Measurements from ENCODE around the gene C2orf78. TPM values are rescaled to one million over a fixed set of nuclear protein-coding genes. Genes with fewer than 3 reads are reported as not detected.
A peak's percentile ranks its signal among the peaks of the same experiment; 100 is the strongest.

C2orf78 gene
- total and polyA plus RNA-seq, 9 of the 15 experiments (the other 6 are each of a cell fraction or from before 2014, with no cell fraction given) = 0.04 to 0.28 (median 0.20) TPM

- Histone ChIP-seq H4K20me1 (replicated peaks; ENCODE audit: control insufficient read depth, insufficient read depth, low read length) (no peaks in the 10 kb centered on the region), H3K36me3 (ENCODE audit: control insufficient read depth, insufficient read depth, low read length) (peaks cover 64% of the 10 kb centered on the region), H3K79me2 (ENCODE audit: control insufficient read depth, insufficient read depth, low read length) (no peaks in the 10 kb centered on the region), H3K27ac (ENCODE audit: extremely low read depth, low read depth, low read length) (no peak overlapping the region), H3K4me2 (ENCODE audit: insufficient read depth, low read length) (no peak overlapping the region), H3K4me3 (no peak overlapping the region), H3K9me1 (ENCODE audit: control insufficient read depth, insufficient read depth, low read length) (no peaks in the 10 kb centered on the region), H2AFZ (ENCODE audit: low read depth, low read length) (no peak overlapping the region), H3K9ac (ENCODE audit: insufficient read depth in 1 of 2, low read depth in 2 of 2, low read length in 2 of 2) (no peak overlapping the region), H3K4me1 (replicated peaks in 1 of 2; ENCODE audit: control insufficient read depth in 2 of 2, insufficient read depth in 2 of 2, low read length in 2 of 2) (no peaks in the 10 kb centered on the region), H3K27me3 (ENCODE audit: control insufficient read depth in 2 of 2, insufficient read depth in 2 of 2, low read length in 2 of 2) (no peaks in the 10 kb centered on the region), H3K9me3 (replicated peaks; ENCODE audit: control insufficient read depth, insufficient read depth, low read depth, low read length) (no peaks in the 10 kb centered on the region)
- BruUV-seq (replicated peaks) = no TSS peak
- FAIRE-seq (no peak), DNase-seq (ENCODE audit: extremely low read depth in 1 of 4, low spot score in 3 of 4) (peak in 1 of 4 experiments; percentile 19), ATAC-seq (no peak)
- ChIA-PET CTCF (ENCODE audit: low intra/inter-chr PET ratio) (no interaction called here), POLR2A (interaction anchor here (0.7 to 1.4 kb wide), 3 partner anchors 9 to 347 kb away, joined by 3 to 4 read pairs (median 4); no protein-coding TSS in a partner anchor)
- intact Hi-C loops (cut with micrococcal nuclease) = loop anchor here (10.0 kb wide), 1 partner anchor 78 kb away; no protein-coding TSS in a partner anchor
- in situ Hi-C loops (cut with MboI) = no loop called here
- TF ChIP-seq POLR2AphosphoS2 (IDR thresholded peaks at IDR 0.05; ENCODE audit: low read length) (no peak), CCAR2 (IDR thresholded peaks at IDR 0.05; ENCODE audit: low read depth, low read length) (no peak), TCF3 (CRISPR knock-in tag; IDR thresholded peaks at IDR 0.05) (peak; percentile 69), RERE (CRISPR knock-in tag; IDR thresholded peaks at IDR 0.05; ENCODE audit: borderline replicate concordance) (no peak), CTCF (IDR thresholded peaks at IDR 0.05 in 2 of 3, conservative IDR thresholded peaks at IDR 0.05 in 1 of 3; ENCODE audit: insufficient read depth in 2 of 3, low read depth in 1 of 3, low read length in 3 of 3) (0 out of 6 replicates have a peak, but pooled peaks of 1 of the 3 experiments have one; percentile 3), MEIS2 (IDR thresholded peaks at IDR 0.05; ENCODE audit: partially characterized antibody) (peak; percentile 13), CBX5 (IDR thresholded peaks at IDR 0.05; ENCODE audit: borderline replicate concordance, low read depth) (no peak), ZNF592 (IDR thresholded peaks at IDR 0.05) (no peak), CBFA2T3 (IDR thresholded peaks at IDR 0.05) (peak; percentile 30), STAT5B (CRISPR knock-in tag; IDR thresholded peaks at IDR 0.05) (no peak)
Observed at GRCh38 chr2:73772819-73773218, 11.2 kb upstream of the C2orf78 start.
